Neutrophil (primary cell): ENCODE measurements around the gene SPATS2L.

ENCODE experiments used
- H3K27ac ChIP-seq: fragments of 200-600 bp; sonication (generic); 2 replicates; pipeline ENCODE4 v1.5.1; 2016; ENCODE audit warnings: mild to moderate bottlenecking, moderate library complexity
- H3K27me3 ChIP-seq: fragments of 200-600 bp; sonication (generic); 2 replicates; pipeline ENCODE4 v1.6.0; 2016; ENCODE audit warnings: mild to moderate bottlenecking
- H3K36me3 ChIP-seq: fragments of 200-600 bp; sonication (generic); 2 replicates; pipeline ENCODE4 v1.5.1; 2017
- H3K4me1 ChIP-seq, 2 experiments: fragments of 200-600 bp in 1 of 2; sonication (generic) in 1 of 2; 1 replicate in 1 of 2; 2 replicates in 1 of 2; pipeline versions ENCODE4 v1.5.1 to v1.6.1; 2013 to 2016; ENCODE audit warnings: low read depth in 1 of 2, low read length in 1 of 2, mild to moderate bottlenecking in 1 of 2, moderate library complexity in 1 of 2; ENCODE audit not compliant: control insufficient read depth in 1 of 2, insufficient read depth in 1 of 2
- H3K4me3 ChIP-seq, 2 experiments: fragments of 200-600 bp in 1 of 2; sonication (generic) in 1 of 2; 1 replicate in 1 of 2; 2 replicates in 1 of 2; pipeline ENCODE4 v1.5.1; 2013 to 2016; ENCODE audit warnings: low read depth in 1 of 2, low read length in 1 of 2, mild to moderate bottlenecking in 1 of 2, moderate library complexity in 1 of 2
- H3K9me3 ChIP-seq: fragments of 200-600 bp; sonication (generic); 2 replicates; pipeline ENCODE4 v1.5.1; 2016
- CTCF ChIP-seq: fragments of 200-600 bp; sonication (generic); IDR thresholded peaks from 2 replicates; pipeline ENCODE4 v1.5.1; 2016; ENCODE audit warnings: antibody characterized with exemption

SPATS2L gene

GRCh38 chr2:200347301-200347700 lies 40.8 kb downstream of the SPATS2L start:
- Histone ChIP-seq H3K27ac (no peak overlapping the region), H3K27me3 (no peaks in the 10 kb centered on the region), H3K36me3 (no peaks in the 10 kb centered on the region), H3K4me1 (no peaks in the 10 kb centered on the region), H3K4me3 (no peak overlapping the region), H3K9me3 (no peaks in the 10 kb centered on the region)
- TF ChIP-seq CTCF = no peak

DNA sequence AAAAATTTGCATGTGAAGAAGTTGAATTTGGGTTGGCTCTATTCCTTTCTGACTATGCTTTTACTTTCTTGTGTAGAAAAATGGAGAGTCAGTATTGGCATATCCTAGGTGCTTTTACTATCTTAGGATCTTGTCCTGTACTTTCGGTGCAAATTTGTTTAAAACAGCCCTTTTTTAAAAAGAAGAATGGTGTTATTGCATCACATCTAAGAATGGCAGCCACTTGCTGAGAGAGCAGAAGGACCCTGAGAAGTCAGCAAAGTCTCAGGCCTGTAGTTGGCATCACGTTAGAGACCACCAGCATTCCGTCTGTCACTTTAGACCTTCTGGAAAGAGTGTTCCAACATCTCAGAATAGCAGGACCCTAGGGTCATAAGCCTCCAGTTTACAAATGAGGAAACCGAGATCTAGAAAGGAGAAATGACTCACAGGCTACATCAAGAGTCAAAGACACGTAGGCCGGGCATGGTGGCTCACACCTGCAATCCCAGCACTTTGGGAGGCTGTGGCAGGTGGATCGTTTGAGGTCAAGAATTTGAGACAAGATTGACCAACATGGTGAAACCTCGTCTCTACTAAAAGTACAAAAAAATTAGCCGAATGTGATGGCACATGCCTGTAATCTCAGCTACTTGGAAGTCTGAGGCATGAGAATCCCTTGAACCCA lies 42.5 kb downstream of the SPATS2L start:
- no peak overlapping the region for H3K4me3 ChIP-seq
- H3K27me3 ChIP-seq = no peaks in the 10 kb centered on the region
- H3K36me3 ChIP-seq = no peaks in the 10 kb centered on the region
- TF ChIP-seq CTCF = no peak
- no peak overlapping the region for H3K27ac ChIP-seq
- no peaks in the 10 kb centered on the region for H3K9me3 ChIP-seq
- no peaks in the 10 kb centered on the region for H3K4me1 ChIP-seq

- Histone ChIP-seq H3K4me1 (no peaks in the 10 kb centered on the region), H3K27ac (no peak overlapping the region), H3K9me3 (no peaks in the 10 kb centered on the region), H3K36me3 (no peaks in the 10 kb centered on the region), H3K27me3 (no peaks in the 10 kb centered on the region), H3K4me3 (no peak overlapping the region)
- TF ChIP-seq CTCF = no peak
Observed at GRCh38 chr2:200349868-200350267, 43.4 kb downstream of the SPATS2L start.

DNA sequence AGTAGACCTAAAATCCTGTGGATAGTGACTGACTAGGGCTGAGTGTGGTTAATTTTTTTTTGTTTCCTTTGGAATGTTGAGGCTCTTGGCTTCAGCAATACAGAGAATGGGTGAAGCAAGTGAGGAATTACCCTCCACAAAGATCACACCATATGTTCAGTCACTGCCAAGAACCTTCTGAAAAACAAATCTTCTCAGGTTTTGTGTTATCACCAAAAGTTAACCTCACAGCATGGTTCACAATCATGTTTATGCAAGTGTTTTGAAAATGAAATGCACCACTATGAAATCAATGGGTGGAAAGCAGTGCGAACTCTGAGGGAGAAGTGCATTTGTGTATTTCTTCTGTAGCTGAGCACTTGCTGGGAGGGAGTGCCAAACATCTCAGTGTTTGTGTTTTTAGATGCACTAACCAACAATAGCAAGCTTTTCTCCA lies 44.4 kb downstream of the SPATS2L start:
- Histone ChIP-seq H3K27me3 (no peaks in the 10 kb centered on the region), H3K27ac (no peak overlapping the region), H3K9me3 (no peaks in the 10 kb centered on the region), H3K4me1 (no peaks in the 10 kb centered on the region), H3K36me3 (no peaks in the 10 kb centered on the region), H3K4me3 (no peak overlapping the region)
- no peak for TF ChIP-seq CTCF

- Histone ChIP-seq H3K27ac (no peak overlapping the region), H3K27me3 (no peaks in the 10 kb centered on the region), H3K36me3 (no peaks in the 10 kb centered on the region), H3K4me1 (no peaks in the 10 kb centered on the region), H3K4me3 (no peak overlapping the region), H3K9me3 (no peaks in the 10 kb centered on the region)
- TF ChIP-seq CTCF = no peak
Observed at GRCh38 chr2:200351815-200352214, 45.3 kb downstream of the SPATS2L start.

- Histone ChIP-seq H3K9me3 (no peaks in the 10 kb centered on the region), H3K36me3 (no peaks in the 10 kb centered on the region), H3K4me3 (no peak overlapping the region), H3K27ac (no peak overlapping the region), H3K4me1 (no peaks in the 10 kb centered on the region), H3K27me3 (no peaks in the 10 kb centered on the region)
- no peak for TF ChIP-seq CTCF
Observed at GRCh38 chr2:200352636-200353035, 46.1 kb downstream of the SPATS2L start.
